ENCODE data around the gene NOS1AP. TPM values are rescaled to one million over a fixed set of nuclear protein-coding genes. Genes with fewer than 3 reads are reported as not detected.

NOS1AP gene
- total RNA-seq, 2 experiments from 2014 or later, result 0.18 TPM

- intact Hi-C loops (cut with micrococcal nuclease), result no loop called here
- H3K9me3 Mint-ChIP-seq, result no peaks in the 10 kb centered on the region
- H3K27ac Mint-ChIP-seq, result no peak overlapping the region
- H3K4me1 Mint-ChIP-seq (ENCODE audit: low read depth), result no peaks in the 10 kb centered on the region
- no peak for DNase-seq
- H3K4me3 Mint-ChIP-seq, result no peak overlapping the region
- H3K36me3 Mint-ChIP-seq (ENCODE audit: low read depth), result no peaks in the 10 kb centered on the region
- no peak for TF ChIP-seq CTCF (IDR thresholded peaks at IDR 0.05)
- no peak for ATAC-seq
- CTCF ChIA-PET, result no interaction called here
- POLR2A ChIA-PET, result no interaction called here
- H3K27me3 Mint-ChIP-seq, result peaks cover 16% of the 10 kb centered on the region
These were observed 165.8 kb downstream of the NOS1AP start for GRCh38 chr1:162235241-162235800.

GRCh38 chr1:162236201-162236600, 166.7 kb downstream of the NOS1AP start:
- DNase-seq, result no peak
- Mint-ChIP-seq H3K27ac (no peak overlapping the region), H3K4me3 (no peak overlapping the region), H3K27me3 (peaks cover 16% of the 10 kb centered on the region), H3K4me1 (ENCODE audit: low read depth) (no peaks in the 10 kb centered on the region), H3K9me3 (no peaks in the 10 kb centered on the region), H3K36me3 (ENCODE audit: low read depth) (no peaks in the 10 kb centered on the region)
- ChIA-PET CTCF (no interaction called here), POLR2A (no interaction called here)
- intact Hi-C loops (cut with micrococcal nuclease), result no loop called here
- no peak for TF ChIP-seq CTCF (IDR thresholded peaks at IDR 0.05)
- ATAC-seq, result no peak

- no peaks in the 10 kb centered on the region for H3K36me3 Mint-ChIP-seq (ENCODE audit: low read depth)
- DNase-seq (no peak), ATAC-seq (no peak)
- no peaks in the 10 kb centered on the region for H3K9me3 Mint-ChIP-seq
- no peak for TF ChIP-seq CTCF (IDR thresholded peaks at IDR 0.05)
- intact Hi-C loops (cut with micrococcal nuclease), result no loop called here
- no peaks in the 10 kb centered on the region for H3K4me1 Mint-ChIP-seq (ENCODE audit: low read depth)
- H3K27me3 Mint-ChIP-seq, result peaks cover 17% of the 10 kb centered on the region
- CTCF ChIA-PET, result no interaction called here
- no peak overlapping the region for H3K4me3 Mint-ChIP-seq
- POLR2A ChIA-PET, result no interaction called here
- no peak overlapping the region for H3K27ac Mint-ChIP-seq
These were observed 167.1 kb downstream of the NOS1AP start for GRCh38 chr1:162236618-162237017.

- ATAC-seq, result no peak
- DNase-seq, result no peak
- Mint-ChIP-seq H3K27me3 (peaks cover 20% of the 10 kb centered on the region), H3K36me3 (ENCODE audit: low read depth) (no peaks in the 10 kb centered on the region), H3K4me3 (no peak overlapping the region), H3K4me1 (ENCODE audit: low read depth) (no peaks in the 10 kb centered on the region), H3K27ac (no peak overlapping the region), H3K9me3 (no peaks in the 10 kb centered on the region)
- POLR2A ChIA-PET, result no interaction called here
- no peak for TF ChIP-seq CTCF (IDR thresholded peaks at IDR 0.05)
- CTCF ChIA-PET, result no interaction called here
- intact Hi-C loops (cut with micrococcal nuclease), result no loop called here
These were observed 171.1 kb downstream of the NOS1AP start for GRCh38 chr1:162240577-162240976.

GRCh38 chr1:162242804-162243203, 173.3 kb downstream of the NOS1AP start:
- ChIA-PET POLR2A (no interaction called here), CTCF (no interaction called here)
- no peak for ATAC-seq
- Mint-ChIP-seq H3K27me3 (peaks cover 11% of the 10 kb centered on the region), H3K4me3 (no peak overlapping the region), H3K4me1 (ENCODE audit: low read depth) (no peaks in the 10 kb centered on the region), H3K36me3 (ENCODE audit: low read depth) (no peaks in the 10 kb centered on the region), H3K9me3 (no peaks in the 10 kb centered on the region), H3K27ac (no peak overlapping the region)
- no peak for DNase-seq
- intact Hi-C loops (cut with micrococcal nuclease), result no loop called here
- no peak for TF ChIP-seq CTCF (IDR thresholded peaks at IDR 0.05)

Data from activated CD8-positive, alpha-beta T cell treated with anti-CD3 and anti-CD28 coated beads for 36 hours (primary cell).